Sciatic nerve (tissue), 2 donors: Measurements from ENCODE around the gene KNOP1. TPM values are rescaled to one million over a fixed set of nuclear protein-coding genes. Genes with fewer than 3 reads are reported as not detected.
"Not testable (repeated sequence)": the region's sequence is repeated elsewhere in the genome, so short reads cannot be mapped to it uniquely, and the experiment has no call there.

ENCODE experiments used
- ATAC-seq: fragments of 200-7000 bp; cut with Tn5 transposase; one replicate; pipeline ENCODE4 v1.9.1; 2020; ENCODE audit warnings: mild to moderate bottlenecking, moderate library complexity
- DNase-seq: peaks from one replicate; pipeline ENCODE4 v3.0.0-alpha.2; 2020; ENCODE audit warnings: low spot score
- intact Hi-C: fragments of 100-400 bp; cut with DNase I; formaldehyde crosslinking; loops from one replicate; pipeline ENCODE4 v1.14.2; 2022
- total RNA-seq: library from RNA; stranded (reverse); fragmentation: NEBNext Ultra II Directional; extraction: Animal tissue kit (Norgen Biotek cat#: 25700); gene quantifications from one replicate; pipeline ENCODE4 v1.2.1, GENCODE V29; 2021
- donor health status: DM: no; HTN: no; CAD: no.
- donor health status: DM: no; HTN: no; CAD: no.

KNOP1 gene
- total RNA-seq, 1 donor from 2014 or later = 19.2 TPM

GRCh38 chr16:19745286-19746010 lies 27.4 kb upstream of the KNOP1 start:
- no peak for DNase-seq
- intact Hi-C loops = no loop called here
- ATAC-seq = peak; percentile 89

GRCh38 chr16:19744670-19745069 lies 26.6 kb upstream of the KNOP1 start:
- DNase-seq (no peak), ATAC-seq (no peak)
- intact Hi-C loops = no loop called here

GRCh38 chr16:19743816-19744159 lies 25.8 kb upstream of the KNOP1 start:
- ATAC-seq = no peak
- no peak for DNase-seq
- intact Hi-C loops = no loop called here

GRCh38 chr16:19741354-19741753 lies 23.3 kb upstream of the KNOP1 start:
- ATAC-seq (no peak), DNase-seq (no peak)
- intact Hi-C loops = no loop called here

GRCh38 chr16:19737306-19738038 lies 19.4 kb upstream of the KNOP1 start:
- intact Hi-C loops = no loop called here
- DNase-seq = peak; percentile 54
- ATAC-seq = peak; percentile 21

GRCh38 chr16:19735074-19735867 lies 17.2 kb upstream of the KNOP1 start:
- DNase-seq = peak; percentile 60
- intact Hi-C loops = no loop called here
- peak; percentile 61 for ATAC-seq

- intact Hi-C loops = no loop called here
- no peak for DNase-seq
- ATAC-seq = no peak
Observed at GRCh38 chr16:19733551-19733950, 15.5 kb upstream of the KNOP1 start.

GRCh38 chr16:19728636-19728965 lies 10.6 kb upstream of the KNOP1 start:
- no peak for ATAC-seq
- DNase-seq = no peak
- intact Hi-C loops = no loop called here

GRCh38 chr16:19722981-19723380 lies 5.0 kb upstream of the KNOP1 start:
- intact Hi-C loops = no loop called here
- no peak for ATAC-seq

GRCh38 chr16:19722269-19722952 lies 4.4 kb upstream of the KNOP1 start:
- intact Hi-C loops = no loop called here
- DNase-seq (no peak), ATAC-seq (no peak)

More at GRCh38 chr16:19722981-19723380, 5.0 kb upstream of the KNOP1 start:
- DNase-seq = no peak

- ATAC-seq (no peak), DNase-seq (peak; percentile 62)
- intact Hi-C loops = loop anchor here (10.0 kb wide), 1 partner anchor 166 kb away; the partner anchor contains the start of gene GPRC5B
Observed at GRCh38 chr16:19718624-19718965, 568 bp upstream of the KNOP1 start.

GRCh38 chr16:19717314-19717713 lies 713 bp downstream of the KNOP1 start:
- DNase-seq = peak; percentile 34
- intact Hi-C loops = loop anchor here (10.0 kb wide), 1 partner anchor 167 kb away; the partner anchor contains the start of gene GPRC5B
- ATAC-seq = peak; percentile 7

- not testable (repeated sequence) for ATAC-seq
- intact Hi-C loops = loop anchor here (10.0 kb wide), 1 partner anchor 168 kb away; the partner anchor contains the start of gene GPRC5B
- DNase-seq = peak; percentile 38
Observed at GRCh38 chr16:19716728-19717127, 1.3 kb downstream of the KNOP1 start.

GRCh38 chr16:19716183-19716582 lies 1.8 kb downstream of the KNOP1 start:
- intact Hi-C loops = loop anchor here (10.0 kb wide), 1 partner anchor 169 kb away; the partner anchor contains the start of gene GPRC5B
- DNase-seq (no peak), ATAC-seq (no peak)

- no peak for ATAC-seq
- no peak for DNase-seq
- intact Hi-C loops = loop anchor here (10.0 kb wide), 1 partner anchor 169 kb away; the partner anchor contains the start of gene GPRC5B
Observed at GRCh38 chr16:19715566-19715965, 2.5 kb downstream of the KNOP1 start.

GRCh38 chr16:19713697-19714096 lies 4.3 kb downstream of the KNOP1 start:
- DNase-seq (no peak), ATAC-seq (no peak)
- intact Hi-C loops = loop anchor here (10.0 kb wide), 1 partner anchor 171 kb away; the partner anchor contains the start of gene GPRC5B

- DNase-seq (no peak), ATAC-seq (no peak)
- intact Hi-C loops = loop anchor here (10.0 kb wide), 1 partner anchor 172 kb away; the partner anchor contains the start of gene GPRC5B
Observed at GRCh38 chr16:19712418-19713058, 5.5 kb downstream of the KNOP1 start.

- ATAC-seq (no peak), DNase-seq (no peak)
- intact Hi-C loops = loop anchor here (10.0 kb wide), 1 partner anchor 173 kb away; the partner anchor contains the start of gene GPRC5B
Observed at GRCh38 chr16:19711643-19712042, 6.4 kb downstream of the KNOP1 start.
